Mesothelial cell of epicardium (in vitro differentiated cells): ENCODE results near the gene SMC2. TPM values are rescaled to one million over a fixed set of nuclear protein-coding genes. Genes with fewer than 3 reads are reported as not detected.

Experiments
- DNase-seq, 2 experiments: peaks; one replicate each; pipeline ENCODE4 v3.0.0; 2021; ENCODE audit warnings: low spot score in 2 of 2; ENCODE audit not compliant: unreplicated experiment in 2 of 2
- H3K27ac Mint-ChIP-seq: 2 replicates; pipeline ENCODE4 v1.8.0; 2021; ENCODE audit warnings: mixed read lengths
- H3K27me3 Mint-ChIP-seq: 2 replicates; pipeline ENCODE4 v1.8.0; 2021; ENCODE audit warnings: low read depth, mixed read lengths
- H3K36me3 Mint-ChIP-seq: 2 replicates; pipeline ENCODE4 v1.8.0; 2021; ENCODE audit warnings: mixed read lengths
- H3K4me1 Mint-ChIP-seq: 2 replicates; pipeline ENCODE4 v1.8.0; 2021; ENCODE audit warnings: mixed read lengths
- H3K4me3 Mint-ChIP-seq: 2 replicates; pipeline ENCODE4 v1.8.0; 2021; ENCODE audit warnings: mild to moderate bottlenecking, moderate library complexity, mixed read lengths
- H3K9me3 Mint-ChIP-seq: 2 replicates; pipeline ENCODE4 v1.8.0; 2021; ENCODE audit warnings: mixed read lengths
- CTCF ChIP-seq: fragments of 200-600 bp; sonication (generic); IDR thresholded peaks from one replicate; pipeline ENCODE4 v1.5.0; 2021; ENCODE audit warnings: antibody characterized with exemption; ENCODE audit not compliant: unreplicated experiment
- total RNA-seq: library from RNA; stranded (reverse); gene quantifications from 3 replicates; pipeline ENCODE4 v1.2.1, GENCODE V29; 2021

SMC2 gene
- total RNA-seq, 1 donor from 2014 or later: 20.1 TPM

- TF ChIP-seq CTCF: no peak
- H3K27me3 Mint-ChIP-seq: peaks cover 5% of the 10 kb centered on the region
- DNase-seq: no peak
- no peak overlapping the region for H3K27ac Mint-ChIP-seq
- H3K9me3 Mint-ChIP-seq: peaks cover 42% of the 10 kb centered on the region
- no peaks in the 10 kb centered on the region for H3K4me1 Mint-ChIP-seq
- no peak overlapping the region for H3K4me3 Mint-ChIP-seq
- H3K36me3 Mint-ChIP-seq: no peaks in the 10 kb centered on the region
Measured at GRCh38 chr9:104082168-104082567, 11.9 kb upstream of the SMC2 start.

- Mint-ChIP-seq H3K36me3 (no peaks in the 10 kb centered on the region), H3K27me3 (peaks cover 11% of the 10 kb centered on the region), H3K27ac (no peak overlapping the region), H3K4me3 (no peak overlapping the region), H3K9me3 (peaks cover 23% of the 10 kb centered on the region), H3K4me1 (peaks cover under 1% of the 10 kb centered on the region)
- DNase-seq: no peak
- TF ChIP-seq CTCF: no peak
Measured at GRCh38 chr9:104085525-104085924, 8.6 kb upstream of the SMC2 start.

- Mint-ChIP-seq H3K27me3 (peaks cover 11% of the 10 kb centered on the region), H3K27ac (no peak overlapping the region), H3K9me3 (peaks cover 5% of the 10 kb centered on the region), H3K4me1 (peaks cover 16% of the 10 kb centered on the region), H3K4me3 (no peak overlapping the region), H3K36me3 (no peaks in the 10 kb centered on the region)
- peak; percentile 25 for TF ChIP-seq CTCF
- DNase-seq: no peak
Measured at GRCh38 chr9:104087894-104088293, 6.2 kb upstream of the SMC2 start.

- DNase-seq: no peak
- TF ChIP-seq CTCF: no peak
- Mint-ChIP-seq H3K27ac (no peak overlapping the region), H3K9me3 (peaks cover 3% of the 10 kb centered on the region), H3K27me3 (peaks cover 11% of the 10 kb centered on the region), H3K4me1 (peaks cover 19% of the 10 kb centered on the region), H3K4me3 (no peak overlapping the region), H3K36me3 (no peaks in the 10 kb centered on the region)
Measured at GRCh38 chr9:104088416-104088815, 5.7 kb upstream of the SMC2 start.

- TF ChIP-seq CTCF: no peak
- DNase-seq: no peak
- Mint-ChIP-seq H3K27me3 (peaks cover 11% of the 10 kb centered on the region), H3K9me3 (no peaks in the 10 kb centered on the region), H3K4me3 (no peak overlapping the region), H3K4me1 (peaks cover 31% of the 10 kb centered on the region), H3K27ac (no peak overlapping the region), H3K36me3 (no peaks in the 10 kb centered on the region)
Measured at GRCh38 chr9:104090578-104090977, 3.5 kb upstream of the SMC2 start.

GRCh38 chr9:104091116-104091515 lies 3.0 kb upstream of the SMC2 start:
- H3K36me3 Mint-ChIP-seq: no peaks in the 10 kb centered on the region
- H3K4me1 Mint-ChIP-seq: peaks cover 36% of the 10 kb centered on the region
- no peaks in the 10 kb centered on the region for H3K9me3 Mint-ChIP-seq
- H3K27ac Mint-ChIP-seq: no peak overlapping the region
- no peak for TF ChIP-seq CTCF
- H3K4me3 Mint-ChIP-seq: no peak overlapping the region
- DNase-seq: no peak
- H3K27me3 Mint-ChIP-seq: peaks cover 9% of the 10 kb centered on the region
